Neural cell (in vitro differentiated cells): ENCODE results near the gene ODAM. TPM values are rescaled to one million over a fixed set of nuclear protein-coding genes. Genes with fewer than 3 reads are reported as not detected.
A peak's percentile ranks its signal among the peaks of the same experiment; 100 is the strongest.

Experiments used
- H2AFZ ChIP-seq: fragments of 200-600, 300-800 bp; sonication (generic), shearing (Covaris generic); 2 replicates; pipeline ENCODE4 v1.6.0; 2014; ENCODE audit warnings: low read depth, mild to moderate bottlenecking, antibody characterized with exemption, low read length, moderate library complexity
- H3F3A ChIP-seq: fragments of 200-600 bp; shearing (Covaris generic); 2 replicates; pipeline ENCODE4 v1.6.1; 2016; ENCODE audit warnings: mild to moderate bottlenecking, moderate library complexity, mixed read lengths, antibody characterized with exemption, low read length; ENCODE audit not compliant: insufficient read depth, poor library complexity, severe bottlenecking
- H3K27ac ChIP-seq: fragments of 200-600, 300-800 bp; sonication (generic), shearing (Covaris generic); 2 replicates; pipeline ENCODE4 v1.5.1; 2014; ENCODE audit warnings: mild to moderate bottlenecking, low read length, moderate library complexity
- H3K27me3 ChIP-seq: fragments of 300-800, 200-600 bp; sonication (generic), shearing (Covaris generic); 2 replicates; pipeline ENCODE4 v1.6.0; 2014; ENCODE audit warnings: mild to moderate bottlenecking, low read depth, low read length, moderate library complexity; ENCODE audit not compliant: insufficient read depth
- H3K36me3 ChIP-seq: fragments of 300-800, 200-600 bp; sonication (generic), shearing (Covaris generic); 2 replicates; pipeline ENCODE4 v1.5.1; 2014; ENCODE audit warnings: mild to moderate bottlenecking, antibody characterized with exemption, low read length, moderate library complexity; ENCODE audit not compliant: insufficient read depth
- H3K4me2 ChIP-seq: fragments of 300-800, 200-600 bp; sonication (generic), shearing (Covaris generic); 2 replicates; pipeline ENCODE4 v1.6.0; 2014; ENCODE audit warnings: mild to moderate bottlenecking, low read length
- H3K4me3 ChIP-seq: fragments of 300-800, 200-600 bp; sonication (generic), shearing (Covaris generic); 2 replicates; pipeline ENCODE4 v1.5.1; 2014; ENCODE audit warnings: mild to moderate bottlenecking, low read length, moderate library complexity
- H3K79me2 ChIP-seq: fragments of 200-600 bp; shearing (Covaris generic); replicated peaks from 2 replicates; pipeline ENCODE4 v1.6.0; 2014; ENCODE audit warnings: mild to moderate bottlenecking, low read length, moderate library complexity; ENCODE audit not compliant: insufficient read depth
- H3K9ac ChIP-seq: fragments of 300-800, 200-600 bp; sonication (generic), shearing (Covaris generic); 2 replicates; pipeline ENCODE4 v1.6.1; 2016; ENCODE audit warnings: mild to moderate bottlenecking, low read length, mixed read lengths
- H3K9me2 ChIP-seq: fragments of 200-600 bp; shearing (Covaris generic); 2 replicates; pipeline ENCODE4 v1.6.1; 2016; ENCODE audit warnings: mild to moderate bottlenecking, low read length, mixed read lengths; ENCODE audit not compliant: insufficient read depth
- H3K9me3 ChIP-seq: fragments of 200-600, 300-800 bp; sonication (generic), shearing (Covaris generic); 2 replicates; pipeline ENCODE4 v1.6.1; 2016; ENCODE audit warnings: mild to moderate bottlenecking, mixed run types, low read length, moderate library complexity, mixed read lengths
- H4K20me1 ChIP-seq: fragments of 200-600 bp; shearing (Covaris generic); 2 replicates; pipeline ENCODE4 v1.6.1; 2016; ENCODE audit warnings: mild to moderate bottlenecking, mixed run types; ENCODE audit not compliant: insufficient read depth
- CTCF ChIP-seq: fragments of 450-650 bp; IDR thresholded peaks from 2 replicates; pipeline ENCODE4 v1.5.1; 2014; ENCODE audit warnings: antibody characterized with exemption, mild to moderate bottlenecking, moderate library complexity; ENCODE audit not compliant: poor library complexity, severe bottlenecking
- EP300 ChIP-seq: fragments of 450-650 bp; conservative IDR thresholded peaks from 2 replicates; pipeline ENCODE4 v1.6.1; 2014; ENCODE audit warnings: antibody characterized with exemption, mild to moderate bottlenecking, moderate library complexity; ENCODE audit not compliant: poor library complexity, severe bottlenecking
- EZH2 ChIP-seq: fragments of 200-600, 300-800 bp; shearing (Covaris generic), sonication (generic); IDR thresholded peaks from 2 replicates; pipeline ENCODE4 v1.6.1; 2014; ENCODE audit warnings: antibody characterized with exemption, low read length, borderline replicate concordance, mild to moderate bottlenecking; ENCODE audit not compliant: insufficient read depth, poor library complexity, severe bottlenecking
- MXI1 ChIP-seq: fragments of 450-650 bp; conservative IDR thresholded peaks from 2 replicates; pipeline ENCODE4 v1.6.1; 2014; ENCODE audit warnings: antibody characterized with exemption, mild to moderate bottlenecking; ENCODE audit not compliant: poor library complexity, severe bottlenecking
- POLR2AphosphoS5 ChIP-seq: IDR thresholded peaks from 2 replicates; pipeline ENCODE4 v1.6.1; 2012
- RAD21 ChIP-seq: fragments of 450-650 bp; conservative IDR thresholded peaks from 2 replicates; pipeline ENCODE4 v1.6.1; 2014; ENCODE audit warnings: antibody characterized with exemption, mild to moderate bottlenecking, moderate library complexity
- REST ChIP-seq: IDR thresholded peaks from 2 replicates; pipeline ENCODE4 v1.6.1; 2012; ENCODE audit warnings: borderline replicate concordance
- SMC3 ChIP-seq: fragments of 450-650 bp; conservative IDR thresholded peaks from 2 replicates; pipeline ENCODE4 v1.6.1; 2014; ENCODE audit warnings: antibody characterized with exemption, mild to moderate bottlenecking, moderate library complexity; ENCODE audit not compliant: poor library complexity
- TAF1 ChIP-seq: IDR thresholded peaks from 2 replicates; pipeline ENCODE4 v1.6.1; 2012; ENCODE audit warnings: low read depth
- polyA plus RNA-seq: library from polyadenylated mRNA; depleted of rRNA; stranded (reverse); fragments of >200 nt; gene quantifications from 2 replicates; pipeline ENCODE4 v1.2.3, GENCODE V29; 2014

The ODAM gene
- polyA plus RNA-seq, 1 donor from 2014 or later = not detected

- no peaks in the 10 kb centered on the region for H3K27me3 ChIP-seq
- no peaks in the 10 kb centered on the region for H3F3A ChIP-seq
- no peak overlapping the region for H3K27ac ChIP-seq
- no peak overlapping the region for H3K4me2 ChIP-seq
- H3K9ac ChIP-seq = no peak overlapping the region
- H3K9me2 ChIP-seq = no peaks in the 10 kb centered on the region
- no peaks in the 10 kb centered on the region for H3K9me3 ChIP-seq
- no peaks in the 10 kb centered on the region for H3K36me3 ChIP-seq
- no peak overlapping the region for H2AFZ ChIP-seq
- H3K79me2 ChIP-seq = no peaks in the 10 kb centered on the region
- TF ChIP-seq EZH2 = no peak
- TF ChIP-seq RAD21 = no peak
- TF ChIP-seq EP300 = no peak
- no peak for TF ChIP-seq REST
- no peak for TF ChIP-seq POLR2AphosphoS5
- no peak for TF ChIP-seq CTCF
- TF ChIP-seq MXI1 = no peak
- no peak for TF ChIP-seq TAF1
- TF ChIP-seq SMC3 = no peak
- no peaks in the 10 kb centered on the region for H4K20me1 ChIP-seq
- H3K4me3 ChIP-seq = no peak overlapping the region
Observed at GRCh38 chr4:70182517-70183167, 12.9 kb upstream of the ODAM start.

- no peaks in the 10 kb centered on the region for H4K20me1 ChIP-seq
- H3K36me3 ChIP-seq = no peaks in the 10 kb centered on the region
- no peak for TF ChIP-seq MXI1
- peak; percentile 42 for TF ChIP-seq CTCF
- TF ChIP-seq EZH2 = no peak
- no peak for TF ChIP-seq POLR2AphosphoS5
- no peak for TF ChIP-seq REST
- no peak for TF ChIP-seq TAF1
- no peak for TF ChIP-seq RAD21
- no peak for TF ChIP-seq EP300
- TF ChIP-seq SMC3 = peak; percentile 20
- H3F3A ChIP-seq = no peaks in the 10 kb centered on the region
- no peak overlapping the region for H3K4me3 ChIP-seq
- no peak overlapping the region for H3K27ac ChIP-seq
- no peak overlapping the region for H3K9ac ChIP-seq
- no peaks in the 10 kb centered on the region for H3K79me2 ChIP-seq
- no peaks in the 10 kb centered on the region for H3K27me3 ChIP-seq
- no peak overlapping the region for H3K4me2 ChIP-seq
- no peak overlapping the region for H2AFZ ChIP-seq
- no peaks in the 10 kb centered on the region for H3K9me3 ChIP-seq
- H3K9me2 ChIP-seq = no peaks in the 10 kb centered on the region
Observed at GRCh38 chr4:70183168-70183939, 12.2 kb upstream of the ODAM start.
